ENCODE measurements around the gene USF3. TPM values are rescaled to one million over a fixed set of nuclear protein-coding genes. Genes with fewer than 3 reads are reported as not detected.

Gene USF3
- polyA plus RNA-seq, 3 donors = 1.6 to 4.5 (median 3.3) TPM

DNA sequence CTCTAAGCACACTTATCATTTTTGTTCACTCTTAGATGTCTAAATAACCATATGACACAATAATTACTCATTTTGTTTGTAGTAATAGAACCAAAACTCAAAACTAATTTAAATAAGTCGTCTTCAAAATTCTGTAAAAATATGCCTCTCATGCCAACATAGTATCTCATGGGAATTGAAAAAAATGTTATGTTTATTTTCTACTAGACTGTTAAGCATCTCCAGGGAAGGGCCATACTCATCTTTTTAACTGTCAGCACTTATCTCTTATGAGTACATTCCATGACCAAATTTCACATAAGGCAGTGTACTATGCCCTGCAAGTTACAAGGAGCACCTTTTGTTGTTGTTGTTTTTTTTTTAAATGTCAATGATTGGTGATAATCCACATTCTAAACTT lies 18.3 kb upstream of the USF3 start:
- no peak overlapping the region for H3K9ac ChIP-seq (ENCODE audit: insufficient read depth, low read length, poor library complexity, severe bottlenecking)
- WGBS (ENCODE audit: insufficient coverage) = no CpG with 5 or more reads among the region's 1 CpG
- peaks cover 6 to 9% (median 6%) of the 10 kb centered on the region in 3 donors for H3K27me3 Mint-ChIP-seq (ENCODE audit: low read depth in 3 of 3)
- no peak overlapping the region for H2AFZ ChIP-seq (ENCODE audit: insufficient read depth, low read depth, low read length, poor library complexity, severe bottlenecking)
- H3K27ac Mint-ChIP-seq = no peak overlapping the region
- no peaks in the 10 kb centered on the region for H3K9me3 Mint-ChIP-seq
- H3K4me1 ChIP-seq (ENCODE audit: control insufficient read depth in 1 of 2, insufficient read depth in 2 of 2, low read length in 2 of 2) = no peaks in the 10 kb centered on the region
- H3K36me3 ChIP-seq (replicated peaks in 1 of 2; ENCODE audit: control insufficient read depth in 1 of 2, insufficient read depth in 2 of 2, low read length in 2 of 2) = peaks cover 7 to 34% of the 10 kb centered on the region in 2 donors
- H3K9me3 ChIP-seq (replicated peaks in 1 of 2; ENCODE audit: control insufficient read depth in 1 of 2, insufficient read depth in 1 of 2, low read length in 2 of 2) = no peaks in the 10 kb centered on the region
- peaks cover 0 to 3% of the 10 kb centered on the region in 2 donors for H3K27me3 ChIP-seq (ENCODE audit: control insufficient read depth in 2 of 2, insufficient read depth in 2 of 2, low read length in 2 of 2)
- no peak overlapping the region for H3K27ac ChIP-seq (ENCODE audit: low read depth in 1 of 2, low read length in 2 of 2)
- H3K4me1 Mint-ChIP-seq = peaks cover 2% of the 10 kb centered on the region
- DNase-seq = no peak
- no peak overlapping the region for H3K4me3 Mint-ChIP-seq
- no peaks in the 10 kb centered on the region for H4K20me1 ChIP-seq (ENCODE audit: insufficient read depth, low read length)
- no peak overlapping the region for H3K4me3 ChIP-seq (replicated peaks in 1 of 3; ENCODE audit: low read depth in 2 of 3, low read length in 3 of 3)
- TF ChIP-seq, protein P1, sequence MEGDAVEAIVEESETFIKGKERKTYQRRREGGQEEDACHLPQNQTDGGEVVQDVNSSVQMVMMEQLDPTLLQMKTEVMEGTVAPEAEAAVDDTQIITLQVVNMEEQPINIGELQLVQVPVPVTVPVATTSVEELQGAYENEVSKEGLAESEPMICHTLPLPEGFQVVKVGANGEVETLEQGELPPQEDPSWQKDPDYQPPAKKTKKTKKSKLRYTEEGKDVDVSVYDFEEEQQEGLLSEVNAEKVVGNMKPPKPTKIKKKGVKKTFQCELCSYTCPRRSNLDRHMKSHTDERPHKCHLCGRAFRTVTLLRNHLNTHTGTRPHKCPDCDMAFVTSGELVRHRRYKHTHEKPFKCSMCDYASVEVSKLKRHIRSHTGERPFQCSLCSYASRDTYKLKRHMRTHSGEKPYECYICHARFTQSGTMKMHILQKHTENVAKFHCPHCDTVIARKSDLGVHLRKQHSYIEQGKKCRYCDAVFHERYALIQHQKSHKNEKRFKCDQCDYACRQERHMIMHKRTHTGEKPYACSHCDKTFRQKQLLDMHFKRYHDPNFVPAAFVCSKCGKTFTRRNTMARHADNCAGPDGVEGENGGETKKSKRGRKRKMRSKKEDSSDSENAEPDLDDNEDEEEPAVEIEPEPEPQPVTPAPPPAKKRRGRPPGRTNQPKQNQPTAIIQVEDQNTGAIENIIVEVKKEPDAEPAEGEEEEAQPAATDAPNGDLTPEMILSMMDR (IDR thresholded peaks at IDR 0.05) = no peak
- no peak overlapping the region for H3K4me2 ChIP-seq (replicated peaks; ENCODE audit: extremely low read depth, low read length, poor library complexity, severe bottlenecking)
- no peaks in the 10 kb centered on the region for H3K79me2 ChIP-seq (ENCODE audit: insufficient read depth, low read length)
- peaks cover 21 to 26% of the 10 kb centered on the region in 2 donors for H3K36me3 Mint-ChIP-seq
- intact Hi-C loops (cut with micrococcal nuclease) = no loop called here

- H3K27me3 Mint-ChIP-seq (ENCODE audit: low read depth in 3 of 3) = peaks cover 6 to 11% (median 6%) of the 10 kb centered on the region in 3 donors
Measured at GRCh38 chr3:113712129-113712528, 15.7 kb upstream of the USF3 start.

More at GRCh38 chr3:113712129-113712528, 15.7 kb upstream of the USF3 start:
- H3K4me1 Mint-ChIP-seq = peaks cover 2% of the 10 kb centered on the region
- DNase-seq = no peak
- Histone ChIP-seq H3K9me3 (replicated peaks in 1 of 2; ENCODE audit: control insufficient read depth in 1 of 2, insufficient read depth in 1 of 2, low read length in 2 of 2) (no peaks in the 10 kb centered on the region), H3K27ac (ENCODE audit: low read depth in 1 of 2, low read length in 2 of 2) (no peak overlapping the region), H3K4me3 (replicated peaks in 1 of 3; ENCODE audit: low read depth in 2 of 3, low read length in 3 of 3) (no peak overlapping the region), H3K79me2 (ENCODE audit: insufficient read depth, low read length) (no peaks in the 10 kb centered on the region), H3K4me1 (ENCODE audit: control insufficient read depth in 1 of 2, insufficient read depth in 2 of 2, low read length in 2 of 2) (no peaks in the 10 kb centered on the region), H2AFZ (ENCODE audit: insufficient read depth, low read depth, low read length, poor library complexity, severe bottlenecking) (no peak overlapping the region), H3K4me2 (replicated peaks; ENCODE audit: extremely low read depth, low read length, poor library complexity, severe bottlenecking) (no peak overlapping the region), H3K27me3 (ENCODE audit: control insufficient read depth in 2 of 2, insufficient read depth in 2 of 2, low read length in 2 of 2) (peaks cover 0 to 3% of the 10 kb centered on the region in 2 donors), H3K9ac (ENCODE audit: insufficient read depth, low read length, poor library complexity, severe bottlenecking) (no peak overlapping the region), H3K36me3 (replicated peaks in 1 of 2; ENCODE audit: control insufficient read depth in 1 of 2, insufficient read depth in 2 of 2, low read length in 2 of 2) (peaks cover 0 to 13% of the 10 kb centered on the region in 2 donors), H4K20me1 (ENCODE audit: insufficient read depth, low read length) (no peaks in the 10 kb centered on the region)
- H3K4me3 Mint-ChIP-seq = no peak overlapping the region
- H3K36me3 Mint-ChIP-seq = peaks cover 7 to 10% of the 10 kb centered on the region in 2 donors
- intact Hi-C loops (cut with micrococcal nuclease) = no loop called here
- peak overlapping the region in 1 of 7 donors; percentile 14 for H3K27ac Mint-ChIP-seq
- peaks cover 0 to 3% (median 0%) of the 10 kb centered on the region in 7 donors for H3K9me3 Mint-ChIP-seq
- WGBS (ENCODE audit: insufficient coverage) = no CpG with 5 or more reads among the region's 3 CpGs
- TF ChIP-seq, protein P1 (IDR thresholded peaks at IDR 0.05) = no peak
